A549 (cell line): ENCODE measurements around the gene BSDC1.

Experiments used
- FOSB ChIP-seq: fragments of 250-450 bp; sonication (Bioruptor Pico); IDR thresholded peaks from 2 replicates; pipeline ENCODE4 v1.5.0; 2020; ENCODE audit warnings: mild to moderate bottlenecking, moderate library complexity
- HOXB13 ChIP-seq: fragments of 250-450 bp; sonication (Bioruptor Pico); IDR thresholded peaks from 2 replicates; pipeline ENCODE4 v1.5.0; 2020; ENCODE audit warnings: low read depth, mild to moderate bottlenecking, moderate library complexity
- JUN ChIP-seq, 2 experiments: fragments of >200 bp; sonication (Bioruptor Twin); formaldehyde crosslinking; IDR thresholded peaks; 2 replicates in 1 of 2; 3 replicates in 1 of 2; pipeline ENCODE4 v1.6.1; 2016 to 2017
- RCOR1 ChIP-seq: fragments of 150-350 bp; IDR thresholded peaks from 2 replicates; pipeline ENCODE4 v1.6.1; 2014; ENCODE audit warnings: antibody characterized with exemption, low read length, low read depth
- REST ChIP-seq: fragments of 200-600 bp; sonication (generic); IDR thresholded peaks from 2 replicates; pipeline ENCODE4 v1.6.1; 2016; ENCODE audit warnings: antibody characterized with exemption, mild to moderate bottlenecking, moderate library complexity
- ZC3H11A ChIP-seq: fragments of 450-650 bp; IDR thresholded peaks from 2 replicates; pipeline ENCODE4 v1.6.1; 2014; ENCODE audit warnings: antibody characterized with exemption, mild to moderate bottlenecking
- TF ChIP-seq, protein P1 (sequence below): fragments of >200 bp; sonication (Bioruptor Twin); formaldehyde crosslinking; IDR thresholded peaks from 3 replicates; pipeline ENCODE4 v1.5.1; 2016

DNA sequence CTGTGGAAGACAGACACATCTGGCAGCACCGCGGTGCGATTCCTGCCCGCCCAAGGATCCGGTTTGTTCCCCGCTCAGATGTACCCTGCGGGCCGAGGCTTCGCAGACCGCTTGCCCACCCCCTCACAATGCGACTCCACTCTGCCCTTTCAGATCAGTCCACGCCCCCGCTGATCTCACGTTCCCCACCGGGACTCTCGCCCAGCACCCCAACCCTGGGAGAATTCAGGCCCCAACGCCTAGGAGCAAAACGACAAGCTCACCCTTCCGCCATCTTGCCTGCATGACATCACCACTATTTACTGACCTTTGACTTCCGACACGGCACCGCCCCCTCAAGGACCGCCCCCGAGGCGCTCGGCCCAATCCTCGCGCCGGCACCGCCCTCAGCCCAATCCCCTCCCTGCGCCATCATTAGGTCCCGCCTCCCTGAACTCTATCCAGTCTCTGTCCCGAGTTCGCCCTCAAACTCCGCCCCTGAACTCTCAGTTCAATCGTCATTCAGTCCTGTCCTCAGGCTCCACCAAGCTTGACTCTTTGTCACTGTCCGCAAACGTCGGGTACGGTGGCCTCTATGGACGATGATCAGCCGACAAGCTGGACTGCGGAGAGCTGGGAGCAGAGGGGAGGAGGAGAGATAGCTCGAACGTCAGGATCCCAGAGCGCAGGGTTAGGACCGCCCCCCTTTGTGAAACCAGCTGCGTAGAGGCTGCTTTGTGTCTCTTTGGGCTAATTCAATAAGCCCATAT is at the start of gene BSDC1:
- TF ChIP-seq FOSB (CRISPR knock-in tag): no peak
- no peak for TF ChIP-seq RCOR1
- TF ChIP-seq, protein P1, sequence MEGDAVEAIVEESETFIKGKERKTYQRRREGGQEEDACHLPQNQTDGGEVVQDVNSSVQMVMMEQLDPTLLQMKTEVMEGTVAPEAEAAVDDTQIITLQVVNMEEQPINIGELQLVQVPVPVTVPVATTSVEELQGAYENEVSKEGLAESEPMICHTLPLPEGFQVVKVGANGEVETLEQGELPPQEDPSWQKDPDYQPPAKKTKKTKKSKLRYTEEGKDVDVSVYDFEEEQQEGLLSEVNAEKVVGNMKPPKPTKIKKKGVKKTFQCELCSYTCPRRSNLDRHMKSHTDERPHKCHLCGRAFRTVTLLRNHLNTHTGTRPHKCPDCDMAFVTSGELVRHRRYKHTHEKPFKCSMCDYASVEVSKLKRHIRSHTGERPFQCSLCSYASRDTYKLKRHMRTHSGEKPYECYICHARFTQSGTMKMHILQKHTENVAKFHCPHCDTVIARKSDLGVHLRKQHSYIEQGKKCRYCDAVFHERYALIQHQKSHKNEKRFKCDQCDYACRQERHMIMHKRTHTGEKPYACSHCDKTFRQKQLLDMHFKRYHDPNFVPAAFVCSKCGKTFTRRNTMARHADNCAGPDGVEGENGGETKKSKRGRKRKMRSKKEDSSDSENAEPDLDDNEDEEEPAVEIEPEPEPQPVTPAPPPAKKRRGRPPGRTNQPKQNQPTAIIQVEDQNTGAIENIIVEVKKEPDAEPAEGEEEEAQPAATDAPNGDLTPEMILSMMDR: no peak
- TF ChIP-seq HOXB13 (CRISPR knock-in tag): no peak
- TF ChIP-seq ZC3H11A: no peak
- TF ChIP-seq REST: no peak
- TF ChIP-seq JUN (IDR thresholded peaks at IDR 0.05): no peak; a peak in 1 of 5 replicates
